GM21825 (cell line): ENCODE measurements around the gene APOA1.

Source experiments
- ATAC-seq: cut with Tn5 transposase; IDR thresholded peaks from one replicate; pipeline ENCODE4 v1.9.1; 2021; ENCODE audit warnings: mild to moderate bottlenecking, moderate library complexity; ENCODE audit not compliant: unreplicated experiment

The APOA1 gene

GRCh38 chr11:116837231-116838091 lies at the start of gene APOA1:
TSS of gene APOA1 (minus strand) at chr11:116837622. CDS start at chr11:116837387, 235 bp downstream.
- ATAC-seq = no peak

DNA sequence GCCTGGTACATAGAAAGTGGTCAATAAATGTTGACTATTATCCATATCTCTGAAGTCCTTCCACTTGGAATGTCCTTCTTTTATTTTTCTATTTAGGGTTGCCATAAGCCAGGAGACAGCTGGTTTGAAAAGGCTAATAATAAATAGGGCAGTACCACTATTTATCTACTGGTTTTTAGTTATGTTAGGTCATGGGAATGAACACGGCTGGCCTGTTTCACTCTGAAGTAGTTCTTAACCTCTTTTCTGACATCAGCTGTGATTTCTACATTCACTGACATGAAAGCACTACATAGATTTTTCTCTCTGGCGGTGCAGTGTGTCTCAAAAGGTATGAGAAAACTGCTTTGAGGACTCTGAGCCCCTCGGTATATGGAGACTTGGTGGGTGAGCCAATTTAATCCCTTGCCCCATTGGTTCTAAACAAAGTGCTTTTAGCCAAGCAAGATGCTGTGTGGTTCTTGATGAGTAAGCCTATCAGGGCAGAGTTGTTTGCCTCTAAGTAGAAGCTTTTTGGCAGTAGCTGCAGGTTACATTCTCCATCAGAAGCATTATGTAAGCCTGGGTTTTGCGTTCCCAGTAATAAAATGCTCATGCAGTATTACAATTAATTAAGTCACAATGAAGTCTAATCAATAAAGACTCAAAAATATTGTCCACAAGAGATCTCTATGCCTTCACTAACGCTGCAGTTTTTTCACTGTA lies 48.7 kb upstream of the APOA1 start:
- no peak for ATAC-seq

- ATAC-seq = no peak
Observed at GRCh38 chr11:116882386-116882785, 45.0 kb upstream of the APOA1 start.

- no peak for ATAC-seq
Observed at GRCh38 chr11:116881143-116881542, 43.7 kb upstream of the APOA1 start.

DNA sequence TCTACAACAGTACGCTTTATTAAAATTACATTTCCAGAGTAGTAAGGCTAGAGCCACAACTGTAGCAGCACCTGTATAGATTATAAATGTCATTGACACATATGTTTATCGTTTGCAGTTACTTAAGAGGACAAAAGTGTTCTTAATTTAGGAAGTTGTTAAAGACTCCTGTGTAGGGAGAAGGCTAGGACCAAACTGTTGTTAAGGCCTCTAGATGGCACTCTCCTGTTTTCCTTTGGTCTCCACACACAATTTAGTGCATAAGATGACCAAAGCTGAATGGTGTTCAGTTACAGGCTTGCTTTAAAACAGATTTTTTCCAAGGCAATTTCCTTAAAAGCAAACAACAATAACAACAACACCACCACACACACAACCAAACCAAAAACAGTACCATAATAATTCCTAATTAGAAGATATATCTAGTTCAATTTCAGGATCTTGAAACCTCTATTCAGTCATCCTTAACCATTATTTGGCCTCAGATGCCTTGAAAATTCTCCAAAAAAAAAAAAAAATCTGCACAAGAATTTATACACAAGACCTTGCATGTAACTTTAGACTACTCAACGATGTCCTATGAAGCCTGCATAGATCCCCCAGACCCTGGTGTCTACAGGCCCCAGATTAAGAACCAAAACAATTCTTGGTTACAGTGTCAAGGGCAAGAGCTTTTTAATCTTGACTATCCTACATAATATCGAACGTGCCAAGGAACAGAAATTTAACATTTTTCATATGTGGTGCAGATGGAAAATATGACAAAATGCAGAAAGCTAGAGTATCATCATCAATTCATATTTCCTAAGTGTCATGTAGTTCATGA lies 42.6 kb upstream of the APOA1 start:
- ATAC-seq = no peak

DNA sequence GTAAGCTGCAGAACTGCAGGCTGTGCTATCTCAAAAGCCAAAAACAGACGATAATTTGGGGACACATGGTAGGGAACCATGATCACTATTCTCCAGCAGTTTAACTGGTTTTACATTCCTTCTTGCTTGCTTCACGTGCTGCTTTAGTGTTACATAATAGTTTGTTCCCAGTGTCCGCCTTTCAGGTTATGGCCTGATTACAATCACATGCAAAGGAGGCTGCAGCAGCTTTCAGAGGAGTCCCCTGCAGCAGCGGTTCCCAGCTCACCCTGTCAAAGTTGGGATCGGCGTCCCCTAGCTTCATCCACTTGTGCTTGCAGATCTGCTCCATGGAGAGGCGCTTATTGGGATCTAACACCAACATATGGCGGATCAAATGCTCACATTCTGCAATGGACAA lies 39.2 kb upstream of the APOA1 start:
- ATAC-seq = no peak

DNA sequence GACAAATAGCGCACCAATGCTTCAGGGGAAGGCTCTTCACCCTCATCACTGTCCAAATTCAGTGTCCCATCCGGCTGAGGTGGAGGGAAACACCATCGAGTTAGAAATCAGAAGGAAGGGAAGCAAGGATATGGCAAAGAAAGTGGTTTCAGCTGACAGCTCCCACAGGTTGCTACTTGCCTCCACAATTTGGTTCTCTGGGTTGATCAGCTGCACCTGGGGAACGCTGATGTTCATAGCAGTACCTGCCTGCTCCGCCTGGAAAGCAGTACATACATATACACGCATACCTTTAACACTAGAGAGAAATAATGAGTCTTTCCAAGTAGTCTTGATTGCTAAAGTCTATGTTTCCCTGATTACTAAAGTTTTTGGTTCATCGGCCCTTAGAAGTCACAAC lies 37.8 kb upstream of the APOA1 start:
- ATAC-seq = no peak

- no peak for ATAC-seq
Observed at GRCh38 chr11:116874251-116874650, 36.8 kb upstream of the APOA1 start.

GRCh38 chr11:116873381-116873780 lies 36.0 kb upstream of the APOA1 start:
- no peak for ATAC-seq

DNA sequence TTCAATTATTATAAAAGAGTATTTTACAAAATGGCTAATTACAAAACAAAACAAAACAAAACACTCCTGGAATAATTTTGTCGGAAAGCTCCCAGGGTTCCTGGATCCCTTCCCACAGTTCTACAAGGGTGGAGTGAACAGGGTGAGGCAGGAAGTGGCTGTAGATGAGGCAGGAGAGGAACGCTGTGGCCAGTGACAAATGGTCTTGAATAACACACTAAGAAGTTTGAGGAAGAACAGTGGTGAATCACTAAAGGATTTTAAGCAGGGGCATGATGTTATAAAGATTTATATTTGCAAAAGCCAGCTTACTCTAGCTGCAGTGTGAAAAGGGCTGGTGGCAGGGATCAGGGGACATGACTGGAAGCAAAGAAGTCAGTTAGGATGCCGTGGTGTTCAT lies 33.8 kb upstream of the APOA1 start:
- no peak for ATAC-seq

- no peak for ATAC-seq
Observed at GRCh38 chr11:116870054-116870453, 32.6 kb upstream of the APOA1 start.

DNA sequence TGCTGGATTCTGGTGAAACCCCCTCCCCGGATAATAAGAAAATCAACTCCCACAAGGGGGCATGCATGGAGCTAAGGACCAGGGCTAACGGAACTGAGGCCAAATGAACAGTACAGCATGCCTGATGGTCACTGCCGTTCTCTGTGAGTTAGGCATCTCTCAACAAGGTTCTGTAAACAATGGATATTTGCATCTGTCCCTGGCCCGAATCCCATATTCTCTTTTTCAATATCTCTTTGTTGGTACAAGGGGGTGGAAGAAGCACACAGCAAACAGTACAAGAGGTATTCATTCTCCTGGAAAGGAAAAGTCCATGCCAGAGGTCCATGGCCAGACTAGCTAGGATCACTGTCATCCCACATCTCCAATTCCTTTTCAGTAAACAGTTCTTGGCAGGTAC lies 32.2 kb upstream of the APOA1 start:
- ATAC-seq = no peak

DNA sequence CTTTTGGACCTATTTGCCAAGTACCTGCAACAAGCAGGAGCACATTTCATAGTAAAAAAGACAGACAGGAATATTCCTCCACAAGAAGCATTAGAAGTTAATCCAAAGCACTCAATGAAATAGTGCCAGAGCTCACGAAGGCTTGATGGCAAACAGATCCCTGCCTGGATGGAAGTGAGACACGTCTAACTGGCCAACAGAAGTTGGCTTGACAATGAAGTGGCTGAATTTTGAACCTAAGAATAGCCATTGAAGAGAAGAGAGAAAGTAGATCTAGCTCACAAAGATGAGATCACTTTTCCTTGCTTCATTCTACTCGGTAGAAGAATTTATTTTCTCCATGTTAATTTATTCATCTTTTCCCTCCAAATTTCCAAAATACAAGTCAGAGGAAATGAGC lies 30.6 kb upstream of the APOA1 start:
- no peak for ATAC-seq

- no peak for ATAC-seq
Observed at GRCh38 chr11:116867619-116868018, 30.2 kb upstream of the APOA1 start.

GRCh38 chr11:116866804-116867455 lies 29.5 kb upstream of the APOA1 start:
- no peak for ATAC-seq

DNA sequence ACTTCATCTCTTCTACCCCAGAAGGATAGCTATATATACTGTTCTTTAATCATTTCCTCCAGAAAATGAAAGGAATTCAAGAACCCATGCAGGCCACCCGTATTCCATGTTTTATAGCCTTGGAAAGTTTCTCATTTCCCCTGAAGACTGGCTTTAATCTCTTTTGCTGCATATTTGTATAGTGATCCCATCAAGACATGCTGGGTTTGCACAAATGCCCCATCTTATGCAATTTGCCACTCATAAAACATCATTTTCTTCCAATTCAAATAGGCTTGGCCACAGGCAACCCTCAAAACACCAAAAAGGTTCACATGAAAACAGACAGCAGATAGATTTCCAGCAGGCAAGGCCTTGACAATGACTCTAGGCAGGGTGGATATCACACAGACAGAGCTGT lies 28.3 kb upstream of the APOA1 start:
- ATAC-seq = no peak

DNA sequence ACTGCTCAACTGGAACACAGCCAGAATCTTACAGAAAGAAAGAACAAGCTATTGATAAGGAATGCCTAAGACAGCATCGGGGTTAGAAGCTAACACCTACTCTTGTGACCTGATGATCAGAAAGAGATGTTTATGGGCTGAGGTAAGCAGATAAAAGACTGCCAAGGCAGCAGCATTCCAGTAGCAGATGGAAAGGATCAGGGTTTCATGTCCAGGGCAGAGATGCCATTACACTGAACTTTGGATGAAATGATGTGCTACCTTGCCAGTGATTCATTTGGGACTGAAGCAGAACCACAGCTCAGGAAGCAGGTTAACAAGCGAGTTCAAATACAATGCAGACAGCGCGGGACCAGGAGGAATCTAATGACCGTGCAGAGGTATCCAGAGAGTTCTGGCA lies 27.1 kb upstream of the APOA1 start:
- ATAC-seq = no peak

DNA sequence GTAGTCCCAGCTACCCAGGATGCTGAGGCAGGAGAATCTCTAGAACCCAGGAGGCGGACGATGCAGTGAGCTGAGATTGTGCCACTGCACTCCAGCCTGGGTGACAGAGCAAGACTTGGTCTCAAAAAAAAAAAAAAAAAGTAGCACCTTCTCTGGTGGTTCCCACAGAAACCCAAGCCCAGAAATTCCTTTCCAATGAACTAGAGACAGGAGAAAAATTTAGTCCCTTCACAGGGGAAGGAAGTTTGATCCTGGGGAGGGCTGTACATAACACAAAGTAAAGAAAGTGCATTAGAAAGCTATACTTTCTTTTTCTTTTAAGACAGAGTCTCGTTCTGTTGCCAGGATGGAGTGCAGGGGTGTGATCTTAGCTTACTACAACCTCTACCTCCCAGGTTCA lies 25.5 kb upstream of the APOA1 start:
- ATAC-seq = no peak

DNA sequence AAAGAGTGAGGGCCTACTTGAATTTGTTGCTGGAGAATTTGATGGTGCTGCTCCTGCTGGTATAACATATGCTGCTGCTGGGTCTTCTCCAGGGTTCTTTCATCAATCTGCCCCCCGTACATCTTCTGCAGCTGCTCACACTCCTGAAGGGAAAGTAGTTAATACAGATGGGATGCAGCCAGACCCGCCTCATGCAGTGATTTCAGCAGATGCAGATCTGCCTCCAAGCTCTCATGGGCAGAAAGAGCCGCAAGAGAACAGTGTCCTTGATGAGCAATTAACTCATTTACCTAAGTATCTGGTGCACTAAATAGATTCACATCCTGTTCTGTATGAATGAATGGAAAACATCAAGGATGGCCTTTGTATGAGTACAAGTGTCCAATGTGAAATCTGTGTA lies 24.8 kb upstream of the APOA1 start:
- no peak for ATAC-seq

DNA sequence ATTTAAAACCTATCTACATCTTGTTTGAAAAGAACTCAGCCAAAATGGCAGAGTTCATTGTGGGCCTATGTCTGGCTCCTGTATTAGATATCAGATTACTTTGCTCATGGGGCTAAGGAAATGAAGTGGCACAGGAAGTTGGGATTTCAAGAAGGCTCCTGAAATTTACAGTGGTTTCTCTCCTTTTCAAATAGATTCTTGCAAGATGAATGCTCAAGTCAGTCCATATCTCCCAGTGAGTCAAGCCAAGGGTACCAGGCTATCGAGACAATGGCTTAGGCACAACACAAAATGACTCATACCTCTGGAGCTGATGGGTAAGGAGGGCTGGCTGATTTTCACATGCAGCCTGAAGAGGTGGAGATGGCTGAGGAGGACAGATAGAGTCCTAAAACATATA lies 24.1 kb upstream of the APOA1 start:
- ATAC-seq = no peak

- ATAC-seq = no peak
Observed at GRCh38 chr11:116860303-116860702, 22.9 kb upstream of the APOA1 start.
